GM21576 (cell line): Measurements from ENCODE around the gene TCOF1.

Experiments used
- ATAC-seq: cut with Tn5 transposase; IDR thresholded peaks from one replicate; pipeline ENCODE4 v1.9.1; 2021; ENCODE audit warnings: mild to moderate bottlenecking, moderate library complexity; ENCODE audit not compliant: unreplicated experiment

TCOF1 gene

DNA sequence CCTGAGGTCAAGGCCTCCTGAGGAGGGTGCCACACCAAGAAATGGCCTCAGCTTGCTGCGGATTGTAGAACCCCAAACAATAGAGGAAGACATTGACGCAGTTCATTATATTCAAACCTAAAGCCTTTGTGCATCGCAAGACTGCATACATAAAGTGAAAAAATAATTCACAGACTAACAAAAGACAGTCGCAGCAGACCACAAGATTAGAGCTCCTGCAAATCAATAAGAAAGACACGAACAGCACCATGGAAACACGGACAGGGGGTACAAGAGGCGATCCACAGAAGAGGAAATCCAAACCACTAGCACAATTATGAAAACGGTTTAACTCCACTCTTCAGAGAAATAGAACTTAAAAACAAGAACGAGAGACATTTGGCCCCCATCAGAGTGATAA, 10.0 kb upstream of the TCOF1 start:
- no peak for ATAC-seq

DNA sequence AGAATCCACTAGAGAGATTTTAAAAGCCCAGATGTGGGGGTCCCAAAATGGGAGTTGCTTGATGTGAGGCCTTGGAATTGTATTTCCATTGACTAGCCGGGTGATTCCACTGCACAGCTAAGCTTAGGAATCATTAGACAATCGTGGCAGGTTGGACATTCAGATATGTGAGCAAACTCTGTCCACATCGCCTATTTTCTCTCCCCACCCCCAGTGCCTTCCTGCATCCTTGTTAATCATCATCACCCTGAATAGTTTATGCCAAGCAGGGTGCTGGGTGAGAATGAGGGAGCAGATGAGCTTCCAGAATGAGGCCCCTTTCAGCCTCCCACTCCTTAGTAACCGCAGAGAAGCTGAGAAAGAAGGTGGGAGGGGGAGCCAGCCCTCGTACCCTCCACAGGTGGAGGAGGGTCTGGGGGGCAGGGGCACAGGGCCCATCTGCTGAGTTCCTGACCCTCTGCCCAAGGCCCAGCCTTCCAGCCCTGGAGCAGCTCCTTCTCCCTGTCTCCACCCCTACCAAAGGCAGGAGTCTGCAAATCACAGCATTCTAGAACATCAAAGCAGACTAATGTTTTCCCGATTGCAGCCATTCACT, 7.7 kb upstream of the TCOF1 start:
- ATAC-seq: no peak

DNA sequence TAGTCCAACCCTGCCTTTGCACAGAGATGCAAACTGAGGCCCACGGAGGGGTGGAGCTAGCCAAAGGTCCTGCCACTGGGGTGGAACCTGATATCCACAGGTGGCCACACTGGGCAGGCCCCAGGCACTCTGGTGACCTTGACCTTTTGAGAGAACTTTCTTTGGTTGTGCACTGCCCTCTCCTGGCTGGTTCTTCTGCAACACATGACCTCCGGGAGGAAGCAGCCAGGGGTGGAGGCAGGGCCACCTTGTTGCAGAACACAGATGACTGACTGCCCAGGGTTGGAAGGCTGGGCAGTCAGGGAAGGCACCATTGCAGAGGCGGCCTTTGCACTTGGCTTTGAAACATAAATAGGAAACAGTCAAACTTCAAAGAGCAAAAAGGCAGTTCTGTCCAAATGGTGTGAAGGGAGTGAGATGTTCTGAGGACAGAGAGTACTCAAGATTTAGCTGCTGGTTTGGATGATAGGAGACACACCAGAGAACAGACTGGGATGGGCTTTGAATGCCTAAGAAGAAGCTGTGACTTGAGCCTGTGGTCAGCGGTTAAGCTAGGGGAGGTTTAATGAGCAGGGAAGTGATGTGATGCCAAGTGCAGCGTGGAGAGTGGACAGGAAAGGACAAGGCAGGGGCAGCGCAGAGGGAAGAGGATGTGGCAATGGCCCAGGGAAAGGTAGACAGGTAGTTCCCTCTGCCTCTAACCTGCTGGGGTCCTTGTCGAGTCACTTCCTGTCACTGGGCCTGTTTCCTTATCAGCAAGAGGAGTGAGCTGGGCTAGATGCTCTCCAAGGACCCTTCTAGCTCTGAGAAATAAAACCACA, 6.8 kb upstream of the TCOF1 start:
- ATAC-seq: peak; percentile 93

DNA sequence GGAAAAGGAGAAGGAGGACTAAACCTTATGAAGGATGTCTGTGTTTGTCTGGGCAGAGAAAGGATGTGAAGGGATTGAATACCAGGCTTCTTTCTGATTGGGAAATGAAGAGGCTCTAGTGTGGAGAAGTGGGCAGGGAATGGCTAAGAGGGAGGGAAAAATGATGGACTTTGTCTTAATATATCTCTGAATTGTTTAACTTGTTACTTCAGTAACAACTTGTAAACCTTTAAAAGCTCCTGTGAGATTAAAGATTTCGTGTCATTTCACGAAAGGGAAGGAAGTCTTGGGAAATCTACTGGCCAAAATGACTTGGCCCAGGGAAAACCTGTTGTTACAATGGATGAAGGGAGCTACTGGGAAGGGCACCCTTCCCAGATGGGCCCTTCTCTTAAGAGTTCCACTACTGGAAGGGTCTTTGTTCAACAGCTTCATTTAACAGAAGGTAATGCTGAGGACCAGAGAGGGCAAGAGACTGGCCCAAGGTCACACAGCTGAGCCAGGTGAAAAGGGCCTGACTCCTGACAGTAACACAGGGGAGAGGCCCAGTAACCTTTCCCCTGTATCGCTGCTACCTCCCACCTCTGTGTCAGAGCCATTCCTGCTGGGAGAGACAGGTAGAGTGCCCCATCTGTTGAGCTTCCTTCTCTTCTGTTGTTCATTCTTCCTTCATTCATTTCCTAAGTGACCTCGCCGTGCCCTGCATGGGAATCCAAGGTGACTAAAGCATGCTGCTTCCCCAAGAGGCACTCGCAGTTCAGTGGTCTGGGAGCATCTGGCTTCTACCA, 5.1 kb upstream of the TCOF1 start:
- ATAC-seq: no peak

DNA sequence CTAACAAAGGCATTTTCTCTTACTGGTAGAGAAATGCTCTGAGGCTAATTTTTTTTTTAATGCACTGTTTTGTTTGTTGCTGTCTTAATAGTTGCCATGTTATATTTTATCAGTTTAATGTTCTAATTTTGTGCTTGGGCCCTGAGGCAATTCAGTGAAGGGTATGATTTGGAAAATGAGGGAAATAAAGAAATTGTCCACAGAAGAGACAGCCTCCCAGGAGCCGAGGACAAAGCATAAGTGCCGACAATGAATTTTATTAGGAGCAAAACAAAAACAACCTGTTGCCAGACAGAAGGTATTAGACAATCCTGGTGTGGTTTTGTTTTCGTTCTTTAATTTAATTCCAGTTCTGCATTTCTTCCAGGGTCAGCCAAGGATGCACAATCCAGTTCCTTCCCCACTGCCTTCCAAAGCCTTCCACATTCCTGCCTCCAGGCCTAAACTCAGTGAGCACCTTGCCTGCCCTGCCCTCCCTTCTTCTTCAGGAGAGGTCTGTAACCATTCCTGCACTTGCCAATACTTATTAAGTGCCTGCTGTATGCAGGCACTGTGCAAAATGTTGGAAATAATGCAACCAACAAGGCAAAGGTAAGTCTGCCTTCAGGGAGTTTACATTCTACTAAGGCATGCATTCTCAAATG, 4.3 kb upstream of the TCOF1 start:
- ATAC-seq: no peak

DNA sequence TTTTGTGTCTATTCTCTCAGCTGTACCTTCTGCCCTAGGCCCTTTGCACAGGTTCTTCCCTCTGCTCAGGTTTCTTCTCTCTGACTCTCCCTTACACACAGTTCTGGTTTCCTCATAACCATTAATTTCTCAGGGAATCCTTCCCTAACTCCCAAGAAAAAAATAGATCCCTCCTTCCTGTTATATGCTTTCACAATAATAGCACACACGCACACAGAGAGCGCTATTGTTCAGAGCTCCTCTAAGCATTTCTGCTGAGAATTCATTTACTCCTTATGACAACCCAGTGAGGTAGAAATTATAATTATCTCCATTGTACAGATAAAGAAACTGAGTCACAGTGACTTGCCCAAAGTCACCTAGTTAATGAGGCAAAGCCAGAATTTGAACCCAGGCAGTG, 1.7 kb upstream of the TCOF1 start:
- no peak for ATAC-seq

DNA sequence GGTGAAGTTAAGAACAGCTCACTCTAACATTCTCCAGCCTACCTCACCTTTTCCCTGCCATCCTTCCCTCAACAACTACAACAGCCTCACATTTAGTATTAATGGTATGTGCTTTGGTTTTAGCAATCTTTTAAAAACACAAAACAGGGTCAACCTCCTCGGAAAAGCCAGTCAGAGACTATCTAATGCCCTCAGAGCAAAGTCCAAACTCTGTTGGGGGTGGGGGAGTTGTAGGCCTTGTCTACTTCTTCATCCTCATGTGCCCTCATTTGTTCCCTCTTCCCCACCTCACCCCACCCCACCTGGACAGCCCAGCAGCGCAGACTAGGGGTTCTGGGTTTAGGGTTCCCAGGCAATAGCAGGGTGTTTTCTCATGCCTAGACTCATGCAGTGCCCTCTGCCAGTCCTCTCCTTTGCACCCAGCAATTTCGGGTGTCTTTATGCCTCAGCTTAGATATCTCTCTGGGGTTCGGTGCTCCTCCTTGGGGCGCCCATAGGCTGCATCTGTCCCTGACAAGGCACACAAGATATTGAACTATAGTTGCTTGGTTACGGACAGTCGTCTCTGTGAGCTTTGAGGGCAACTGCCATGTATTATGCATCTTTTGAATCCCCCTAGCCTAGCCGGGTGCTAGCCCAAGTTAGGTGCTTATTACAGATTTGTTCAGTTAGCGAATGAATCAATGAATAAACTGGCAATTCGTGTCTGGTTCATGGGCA, 762 bp upstream of the TCOF1 start:
- ATAC-seq: no peak

DNA sequence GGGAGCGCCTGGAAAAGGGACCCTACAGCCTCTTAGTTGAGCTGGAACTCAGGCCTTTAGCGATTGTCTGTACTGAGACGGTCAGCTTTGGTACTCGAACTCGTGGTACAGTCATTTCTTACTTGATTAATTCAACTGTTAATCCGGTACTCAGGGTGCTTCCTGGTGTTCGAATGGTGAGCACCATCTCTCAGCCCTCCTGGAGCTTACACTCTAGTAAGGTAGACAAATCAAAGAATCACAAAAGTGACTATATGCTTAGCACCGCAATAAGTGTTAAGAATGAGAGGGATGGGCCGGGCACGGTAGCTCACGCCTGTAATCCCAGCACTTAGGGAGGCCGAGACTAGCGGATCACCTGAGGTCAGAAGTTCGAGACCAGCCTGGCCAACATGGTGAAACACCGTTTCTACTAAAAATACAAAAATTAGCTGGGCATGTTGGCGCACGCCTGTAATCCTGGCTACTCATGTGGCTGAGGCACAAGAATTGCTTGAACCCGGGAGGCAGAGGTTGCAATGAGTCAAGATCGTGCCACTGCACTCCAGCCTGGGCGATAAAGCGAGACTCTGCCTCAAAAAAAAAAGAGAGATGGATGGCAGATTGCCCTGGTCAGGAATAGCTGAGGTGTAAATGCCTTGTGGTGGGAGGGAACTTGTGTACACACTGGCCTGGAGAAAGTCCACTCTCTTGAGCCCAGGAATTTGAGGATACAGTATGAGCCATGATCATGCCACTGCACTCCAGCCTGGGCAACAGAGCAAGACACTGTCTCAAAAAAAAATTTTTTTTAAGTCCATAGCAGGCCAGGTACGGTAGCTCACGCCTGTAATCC, 981 bp downstream of the TCOF1 start:
- ATAC-seq: no peak

DNA sequence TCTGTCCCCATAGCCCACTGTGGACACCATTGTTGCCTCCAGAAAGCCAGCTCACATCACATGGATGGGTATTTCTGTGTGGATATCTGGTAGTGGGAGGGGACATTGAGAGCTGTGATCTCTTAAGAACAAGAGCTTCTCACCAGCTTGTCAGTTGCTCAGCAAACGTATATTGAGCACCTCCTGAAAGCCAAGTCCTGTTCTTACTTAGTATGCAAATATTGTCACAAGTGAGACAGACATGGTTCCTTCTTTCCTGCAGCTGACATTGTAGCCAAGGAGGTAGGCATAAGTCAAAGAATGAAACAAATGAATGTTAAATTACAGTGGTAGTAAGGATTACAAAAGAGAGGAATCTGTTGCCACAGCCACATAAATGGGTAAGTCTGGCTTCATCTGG, 3.8 kb downstream of the TCOF1 start:
- ATAC-seq: peak; percentile 37

DNA sequence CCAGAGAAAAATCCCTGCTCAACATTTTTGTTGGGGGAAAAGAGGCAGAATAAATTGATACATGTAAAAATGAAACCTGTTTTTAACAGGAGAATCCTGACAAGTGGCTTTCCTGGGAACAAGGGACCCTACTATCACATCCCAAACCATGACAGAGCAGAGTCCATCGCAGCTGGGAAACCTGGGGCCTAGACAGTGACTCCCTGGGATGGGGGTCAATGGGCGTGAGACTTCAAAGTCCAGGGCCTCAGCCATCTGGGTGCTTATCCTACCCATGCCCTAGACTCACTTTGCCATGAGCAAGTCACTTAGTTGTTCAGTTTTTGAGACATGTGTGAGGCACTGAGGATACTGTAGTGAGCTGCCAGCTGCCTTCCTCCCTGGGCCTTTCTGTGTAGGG, 5.7 kb downstream of the TCOF1 start:
- no peak for ATAC-seq

DNA sequence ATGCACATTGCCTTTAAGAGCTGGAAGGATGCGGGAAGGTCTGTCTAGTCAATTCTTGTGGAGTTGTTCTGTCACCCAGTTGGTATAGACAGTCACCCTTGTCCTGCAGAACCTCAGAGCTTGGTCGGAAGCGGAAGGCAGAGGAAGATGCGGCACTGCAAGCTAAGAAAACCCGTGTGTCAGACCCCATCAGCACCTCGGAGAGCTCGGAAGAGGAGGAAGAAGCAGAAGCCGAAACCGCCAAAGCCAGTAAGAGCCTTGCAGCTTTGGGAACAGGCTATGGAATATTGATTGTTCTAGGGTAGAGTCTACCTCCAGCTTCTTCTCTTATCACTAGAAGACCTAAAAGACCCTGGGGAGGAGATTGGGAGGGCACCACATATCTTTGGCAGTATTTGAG, 6.5 kb downstream of the TCOF1 start:
- ATAC-seq: no peak

DNA sequence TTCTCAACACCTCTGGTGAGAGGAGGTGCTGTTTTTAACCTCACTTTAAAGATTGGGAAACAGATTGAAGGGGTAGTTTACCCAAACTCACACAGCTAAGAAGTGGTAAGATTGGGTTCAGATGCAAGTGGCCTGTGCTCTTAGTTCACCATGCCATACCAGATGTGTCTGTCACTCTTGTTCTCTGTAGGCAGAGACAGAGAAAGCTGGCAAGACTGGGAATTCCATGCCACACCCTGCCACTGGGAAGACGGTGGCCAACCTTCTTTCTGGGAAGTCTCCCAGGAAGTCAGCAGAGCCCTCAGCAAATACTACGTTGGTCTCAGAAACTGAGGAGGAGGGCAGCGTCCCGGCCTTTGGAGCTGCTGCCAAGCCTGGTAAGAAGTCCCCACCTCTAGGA, 11.0 kb downstream of the TCOF1 start:
- ATAC-seq: no peak

DNA sequence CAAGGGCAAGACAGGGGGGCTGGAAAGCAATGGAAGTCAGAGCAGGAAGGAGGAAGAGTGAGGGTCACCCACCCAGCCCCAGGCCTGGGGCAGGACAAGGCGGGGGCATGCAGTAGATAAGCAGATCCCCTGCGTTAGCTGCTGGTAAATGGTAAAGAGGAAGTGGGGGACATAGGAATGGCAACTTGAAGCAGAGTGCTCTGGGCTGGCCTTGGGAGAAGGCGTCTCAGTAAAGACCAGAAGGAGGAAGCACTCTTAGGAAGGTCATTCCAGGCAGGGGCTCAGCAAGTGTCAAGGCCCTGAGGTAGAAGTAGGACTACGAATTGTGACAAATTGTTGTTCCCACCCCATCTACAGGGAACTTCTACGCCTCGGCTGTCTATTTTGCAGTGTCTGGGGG, 15.1 kb downstream of the TCOF1 start:
- no peak for ATAC-seq

DNA sequence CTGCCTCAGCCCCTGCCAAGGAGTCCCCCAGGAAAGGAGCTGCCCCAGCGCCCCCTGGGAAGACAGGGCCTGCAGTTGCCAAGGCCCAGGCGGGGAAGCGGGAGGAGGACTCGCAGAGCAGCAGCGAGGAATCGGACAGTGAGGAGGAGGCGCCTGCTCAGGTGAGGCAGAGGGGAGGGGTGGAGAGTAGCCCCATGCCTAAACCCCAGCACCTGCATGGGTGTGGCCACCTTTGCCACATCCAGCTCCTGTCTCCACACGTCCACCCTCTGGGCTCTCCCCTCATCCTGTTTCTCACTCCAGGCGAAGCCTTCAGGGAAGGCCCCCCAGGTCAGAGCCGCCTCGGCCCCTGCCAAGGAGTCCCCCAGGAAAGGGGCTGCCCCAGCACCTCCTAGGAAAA, 17.2 kb downstream of the TCOF1 start:
- ATAC-seq: no peak

DNA sequence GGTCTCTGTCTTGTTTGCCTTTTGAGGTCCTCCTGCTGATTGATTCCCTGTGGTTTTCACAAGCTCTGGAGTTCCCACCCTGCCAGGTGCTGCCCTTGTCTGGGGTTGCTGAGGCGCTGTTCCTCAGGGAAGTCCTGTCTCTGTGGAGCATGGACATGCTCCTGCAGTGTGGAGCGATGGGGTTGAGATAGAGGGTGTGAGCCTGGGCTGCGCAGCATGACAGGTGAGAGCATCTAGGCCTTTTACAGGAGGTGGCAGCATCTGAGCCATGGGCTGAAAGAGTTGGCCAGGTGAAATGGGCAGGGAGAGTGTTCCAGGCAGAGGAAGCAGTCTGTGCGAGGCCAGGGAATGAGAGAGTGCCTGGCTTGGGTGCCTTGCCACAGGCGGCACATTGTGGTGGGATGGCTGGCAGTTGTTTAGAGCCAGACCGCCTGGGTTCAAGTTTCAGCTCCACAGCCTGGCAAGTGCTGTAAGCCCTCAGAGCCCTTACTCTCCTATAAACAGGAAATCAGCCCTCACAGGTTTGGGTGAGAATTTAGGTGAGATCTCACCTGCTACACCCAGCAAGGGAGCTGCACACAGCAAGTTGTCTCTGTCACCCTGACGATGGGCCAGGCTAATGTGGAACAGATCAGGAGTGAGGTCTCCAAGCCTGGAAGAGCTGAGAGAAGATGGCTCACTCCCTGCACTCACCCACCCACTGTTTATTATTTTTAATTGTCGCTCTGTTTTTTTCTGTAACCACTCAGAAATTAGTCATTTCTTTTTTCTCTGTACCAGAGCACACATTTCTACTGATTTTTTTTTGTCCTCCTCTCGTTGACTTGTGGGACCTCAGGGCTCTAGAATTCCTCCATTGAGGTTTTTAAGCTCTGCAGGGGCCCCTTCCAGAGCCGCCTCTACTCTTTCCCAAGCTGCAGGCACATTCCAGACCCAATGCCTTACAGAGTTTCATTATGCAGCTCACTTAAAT, 19.6 kb downstream of the TCOF1 start:
- ATAC-seq: no peak

DNA sequence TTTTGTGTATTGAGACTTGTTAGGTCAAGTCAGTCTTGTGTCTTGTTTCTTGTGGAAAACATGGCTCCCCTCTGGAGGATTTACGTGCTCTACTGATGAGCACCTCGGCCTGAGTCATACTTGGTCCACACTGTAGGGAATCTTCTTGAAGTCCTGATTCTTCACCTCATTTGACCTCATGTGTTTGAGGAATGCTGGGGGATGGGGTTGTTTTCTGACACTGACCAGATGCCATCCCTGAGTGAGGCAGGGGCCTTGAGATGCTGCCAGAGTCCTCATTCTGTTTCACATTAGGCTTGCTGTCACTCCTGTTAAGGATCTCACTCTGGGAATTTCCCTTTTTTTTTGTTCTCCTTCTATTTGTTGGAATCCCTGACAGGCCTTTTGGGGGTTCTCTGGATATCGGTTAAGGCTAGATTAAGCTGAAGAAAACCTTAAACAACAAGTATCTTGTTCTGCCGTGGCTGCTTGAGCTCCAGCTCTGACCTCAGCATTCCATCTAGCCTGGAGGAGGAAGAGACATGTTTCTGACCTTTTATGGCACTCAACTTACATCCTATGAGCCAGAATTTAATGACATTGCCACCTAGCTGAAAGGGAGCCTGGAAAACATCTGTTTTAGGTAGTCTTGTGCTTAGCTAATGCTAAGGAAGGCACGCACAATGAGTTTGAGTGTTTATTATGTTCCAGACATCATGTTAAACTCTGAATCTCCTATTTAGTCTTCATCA, 20.6 kb downstream of the TCOF1 start:
- ATAC-seq: no peak

DNA sequence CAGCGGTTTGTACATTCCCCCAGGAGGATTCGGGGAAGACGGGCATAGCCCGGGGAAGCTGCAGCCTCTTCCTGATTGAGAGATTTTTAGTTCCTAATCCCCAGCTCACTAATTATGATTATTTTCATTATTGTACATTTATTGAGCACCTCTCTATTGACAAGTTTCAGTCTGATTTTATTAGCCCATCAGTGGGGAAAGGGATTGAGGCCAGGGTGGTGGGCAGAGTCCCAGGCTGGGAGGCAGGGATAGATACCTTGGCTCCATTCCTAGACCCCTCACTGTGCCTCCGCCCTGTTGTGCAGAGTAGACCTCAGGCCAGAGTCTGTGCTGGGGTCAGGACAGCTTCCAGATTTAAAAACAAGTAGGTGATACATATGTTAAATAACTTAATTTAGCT, 27.2 kb downstream of the TCOF1 start:
- no peak for ATAC-seq
